ENCODE measurements around the gene CLCN4.

The CLCN4 gene

GRCh38 chrX:10177601-10178000 is 20.8 kb downstream of the CLCN4 start:
- in situ Hi-C loops (cut with MboI; ENCODE audit: low sequenced_read_pairs, unreplicated experiment) = loop anchor here (25.0 kb wide), 2 partner anchors 560 to 960 kb away; no protein-coding TSS in a partner anchor
- no peak for TF ChIP-seq CTCF (IDR thresholded peaks at IDR 0.05; ENCODE audit: borderline replicate concordance, control extremely low read depth, extremely low read depth, insufficient read depth, missing control alignments)
- DNase-seq (ENCODE audit: low spot score) = no peak

- in situ Hi-C loops (cut with MboI; ENCODE audit: low sequenced_read_pairs, unreplicated experiment) = loop anchor here (25.0 kb wide), 2 partner anchors 558 to 958 kb away; no protein-coding TSS in a partner anchor
Measured at GRCh38 chrX:10178866-10179463, 22.2 kb downstream of the CLCN4 start.

GRCh38 chrX:10183760-10184159 is 27.0 kb downstream of the CLCN4 start:
- DNase-seq (ENCODE audit: low spot score) = no peak
- TF ChIP-seq CTCF (IDR thresholded peaks at IDR 0.05; ENCODE audit: borderline replicate concordance, control extremely low read depth, extremely low read depth, insufficient read depth, missing control alignments) = no peak
- in situ Hi-C loops (cut with MboI; ENCODE audit: low sequenced_read_pairs, unreplicated experiment) = loop anchor here (25.0 kb wide), 2 partner anchors 554 to 954 kb away; no protein-coding TSS in a partner anchor

More at GRCh38 chrX:10178866-10179463, 22.2 kb downstream of the CLCN4 start:
- no peak for DNase-seq (ENCODE audit: low spot score)
- TF ChIP-seq CTCF (IDR thresholded peaks at IDR 0.05; ENCODE audit: borderline replicate concordance, control extremely low read depth, extremely low read depth, insufficient read depth, missing control alignments) = no peak

- in situ Hi-C loops (cut with MboI; ENCODE audit: low sequenced_read_pairs, unreplicated experiment) = loop anchor here (25.0 kb wide), 2 partner anchors 553 to 953 kb away; no protein-coding TSS in a partner anchor
- no peak for TF ChIP-seq CTCF (IDR thresholded peaks at IDR 0.05; ENCODE audit: borderline replicate concordance, control extremely low read depth, extremely low read depth, insufficient read depth, missing control alignments)
- DNase-seq (ENCODE audit: low spot score) = no peak
Measured at GRCh38 chrX:10184411-10184810, 27.6 kb downstream of the CLCN4 start.

- no peak for TF ChIP-seq CTCF (IDR thresholded peaks at IDR 0.05; ENCODE audit: borderline replicate concordance, control extremely low read depth, extremely low read depth, insufficient read depth, missing control alignments)
- no peak for DNase-seq (ENCODE audit: low spot score)
- in situ Hi-C loops (cut with MboI; ENCODE audit: low sequenced_read_pairs, unreplicated experiment) = loop anchor here (25.0 kb wide), 2 partner anchors 551 to 951 kb away; no protein-coding TSS in a partner anchor
Measured at GRCh38 chrX:10186355-10186754, 29.6 kb downstream of the CLCN4 start.

- in situ Hi-C loops (cut with MboI; ENCODE audit: low sequenced_read_pairs, unreplicated experiment) = loop anchor here (25.0 kb wide), 2 partner anchors 550 to 950 kb away; no protein-coding TSS in a partner anchor
- no peak for DNase-seq (ENCODE audit: low spot score)
- no peak for TF ChIP-seq CTCF (IDR thresholded peaks at IDR 0.05; ENCODE audit: borderline replicate concordance, control extremely low read depth, extremely low read depth, insufficient read depth, missing control alignments)
Measured at GRCh38 chrX:10187421-10187820, 30.6 kb downstream of the CLCN4 start.
